ENCODE measurements around the gene TEDC2. TPM values are rescaled to one million over a fixed set of nuclear protein-coding genes. Genes with fewer than 3 reads are reported as not detected.

The TEDC2 gene
- total RNA-seq, 4 donors from 2014 or later: 1.8 to 7.0 TPM; not detected in 2

DNA sequence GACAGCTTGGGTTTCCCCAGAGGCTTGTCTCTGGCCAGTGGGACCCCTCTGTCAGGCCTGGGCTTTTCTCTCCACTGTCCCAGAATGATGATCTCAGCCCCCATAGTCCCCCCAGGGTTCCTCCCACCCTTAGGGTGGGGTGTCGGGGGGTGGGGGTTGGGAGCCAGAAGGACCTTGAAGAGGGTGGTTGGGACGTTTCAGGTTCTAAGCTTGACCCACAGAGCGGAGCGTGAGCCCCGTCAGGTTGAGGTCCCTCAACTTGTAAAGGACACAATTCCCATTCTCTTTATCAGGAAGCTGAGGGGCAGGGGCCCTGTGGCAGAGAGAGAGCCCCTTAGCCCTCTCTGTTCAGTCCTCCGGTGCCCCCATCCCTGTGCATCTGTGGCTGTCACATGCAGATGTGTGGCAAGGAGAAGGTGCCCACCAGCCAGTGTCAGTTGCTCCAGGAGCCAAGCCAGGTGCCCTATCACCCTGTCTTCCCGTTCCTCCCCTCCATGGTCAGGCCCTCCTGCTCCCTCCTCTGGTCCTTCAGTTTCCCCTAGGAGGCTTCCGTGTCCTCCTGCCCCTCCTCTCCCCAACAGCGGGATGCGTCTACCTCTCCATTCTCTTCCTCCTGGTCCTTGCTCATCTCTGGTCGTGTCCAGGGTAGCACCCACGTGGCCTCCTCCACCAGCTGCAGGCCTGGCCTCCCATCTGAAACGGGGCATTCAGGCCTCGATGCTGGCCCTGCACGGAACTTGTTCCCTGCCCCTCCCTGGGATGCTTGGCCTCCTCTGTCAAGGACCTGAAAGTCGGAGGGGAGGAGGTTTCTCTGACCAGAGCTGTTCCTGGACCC is 9.7 kb downstream of the TEDC2 start:
- Histone ChIP-seq H3K4me1 (peaks cover 0 to 26% of the 10 kb centered on the region in 2 donors), H3K36me3 (no peaks in the 10 kb centered on the region), H3K4me3 (no peak overlapping the region), H3K27ac (no peak overlapping the region), H3K27me3 (peaks cover 4 to 43% of the 10 kb centered on the region in 2 donors), H3K9me3 (no peaks in the 10 kb centered on the region)
- TF ChIP-seq, protein P1, sequence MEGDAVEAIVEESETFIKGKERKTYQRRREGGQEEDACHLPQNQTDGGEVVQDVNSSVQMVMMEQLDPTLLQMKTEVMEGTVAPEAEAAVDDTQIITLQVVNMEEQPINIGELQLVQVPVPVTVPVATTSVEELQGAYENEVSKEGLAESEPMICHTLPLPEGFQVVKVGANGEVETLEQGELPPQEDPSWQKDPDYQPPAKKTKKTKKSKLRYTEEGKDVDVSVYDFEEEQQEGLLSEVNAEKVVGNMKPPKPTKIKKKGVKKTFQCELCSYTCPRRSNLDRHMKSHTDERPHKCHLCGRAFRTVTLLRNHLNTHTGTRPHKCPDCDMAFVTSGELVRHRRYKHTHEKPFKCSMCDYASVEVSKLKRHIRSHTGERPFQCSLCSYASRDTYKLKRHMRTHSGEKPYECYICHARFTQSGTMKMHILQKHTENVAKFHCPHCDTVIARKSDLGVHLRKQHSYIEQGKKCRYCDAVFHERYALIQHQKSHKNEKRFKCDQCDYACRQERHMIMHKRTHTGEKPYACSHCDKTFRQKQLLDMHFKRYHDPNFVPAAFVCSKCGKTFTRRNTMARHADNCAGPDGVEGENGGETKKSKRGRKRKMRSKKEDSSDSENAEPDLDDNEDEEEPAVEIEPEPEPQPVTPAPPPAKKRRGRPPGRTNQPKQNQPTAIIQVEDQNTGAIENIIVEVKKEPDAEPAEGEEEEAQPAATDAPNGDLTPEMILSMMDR (IDR thresholded peaks at IDR 0.05): no peak
- TF ChIP-seq POLR2A (IDR thresholded peaks at IDR 0.05): no peak
- intact Hi-C loops (cut with DNase I; ENCODE audit: low total_unique reads): no loop called here
- DNase-seq: no peak

DNA sequence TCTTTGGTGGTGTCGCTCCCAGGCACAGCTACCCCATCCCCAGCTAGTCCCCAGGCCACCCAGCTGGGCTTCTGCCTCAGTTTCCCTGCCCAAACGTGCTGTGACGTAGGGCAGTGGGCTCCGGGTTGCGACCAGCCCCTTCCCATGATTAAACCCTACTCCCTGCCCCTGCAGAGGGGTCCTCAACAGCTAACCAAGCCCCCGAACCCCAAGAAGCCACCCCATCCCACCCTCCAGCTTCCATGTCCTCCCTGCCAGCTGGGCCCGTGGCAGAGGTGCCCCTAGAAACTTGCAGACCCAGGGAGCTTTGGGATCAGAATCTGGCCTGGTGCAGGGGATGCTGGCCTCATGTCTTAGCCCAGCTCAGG is 10.3 kb downstream of the TEDC2 start:
- intact Hi-C loops (cut with DNase I; ENCODE audit: low total_unique reads): no loop called here
- H3K9me3 ChIP-seq: no peaks in the 10 kb centered on the region
- no peak for DNase-seq
- H3K4me1 ChIP-seq: peaks cover 0 to 26% of the 10 kb centered on the region in 2 donors
- H3K27ac ChIP-seq: no peak overlapping the region
- no peaks in the 10 kb centered on the region for H3K36me3 ChIP-seq
- TF ChIP-seq, protein P1 (IDR thresholded peaks at IDR 0.05): no peak
- TF ChIP-seq POLR2A (IDR thresholded peaks at IDR 0.05): no peak
- H3K27me3 ChIP-seq: peaks cover 4 to 44% of the 10 kb centered on the region in 2 donors
- no peak overlapping the region for H3K4me3 ChIP-seq

DNA sequence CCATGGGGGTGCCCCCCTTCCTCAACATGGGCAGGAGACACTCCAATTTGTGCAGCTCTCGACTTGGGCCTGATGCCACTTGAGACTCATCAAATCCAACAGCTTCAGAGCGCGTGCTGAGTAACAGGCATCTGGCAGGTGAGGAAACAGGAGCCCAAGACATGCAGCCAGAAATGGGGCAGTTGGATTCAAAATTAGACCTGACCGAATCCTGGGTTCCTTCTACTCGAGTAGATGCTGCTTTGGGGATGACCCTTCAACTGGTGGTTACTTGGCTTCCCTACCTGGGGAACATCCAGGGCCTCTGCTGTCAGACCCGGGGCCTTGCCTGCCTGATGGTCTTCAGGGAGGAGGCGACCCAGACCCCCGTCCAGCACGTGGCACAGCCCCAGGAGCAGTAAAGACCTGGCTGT is 10.7 kb downstream of the TEDC2 start:
- TF ChIP-seq, protein P1 (IDR thresholded peaks at IDR 0.05): no peak
- TF ChIP-seq POLR2A (IDR thresholded peaks at IDR 0.05): no peak
- peaks cover 0 to 29% of the 10 kb centered on the region in 2 donors for H3K4me1 ChIP-seq
- H3K9me3 ChIP-seq: no peaks in the 10 kb centered on the region
- H3K27me3 ChIP-seq: peaks cover 4 to 44% of the 10 kb centered on the region in 2 donors
- H3K27ac ChIP-seq: no peak overlapping the region
- no peaks in the 10 kb centered on the region for H3K36me3 ChIP-seq
- DNase-seq: no peak
- intact Hi-C loops (cut with DNase I; ENCODE audit: low total_unique reads): no loop called here
- H3K4me3 ChIP-seq: no peak overlapping the region

DNA sequence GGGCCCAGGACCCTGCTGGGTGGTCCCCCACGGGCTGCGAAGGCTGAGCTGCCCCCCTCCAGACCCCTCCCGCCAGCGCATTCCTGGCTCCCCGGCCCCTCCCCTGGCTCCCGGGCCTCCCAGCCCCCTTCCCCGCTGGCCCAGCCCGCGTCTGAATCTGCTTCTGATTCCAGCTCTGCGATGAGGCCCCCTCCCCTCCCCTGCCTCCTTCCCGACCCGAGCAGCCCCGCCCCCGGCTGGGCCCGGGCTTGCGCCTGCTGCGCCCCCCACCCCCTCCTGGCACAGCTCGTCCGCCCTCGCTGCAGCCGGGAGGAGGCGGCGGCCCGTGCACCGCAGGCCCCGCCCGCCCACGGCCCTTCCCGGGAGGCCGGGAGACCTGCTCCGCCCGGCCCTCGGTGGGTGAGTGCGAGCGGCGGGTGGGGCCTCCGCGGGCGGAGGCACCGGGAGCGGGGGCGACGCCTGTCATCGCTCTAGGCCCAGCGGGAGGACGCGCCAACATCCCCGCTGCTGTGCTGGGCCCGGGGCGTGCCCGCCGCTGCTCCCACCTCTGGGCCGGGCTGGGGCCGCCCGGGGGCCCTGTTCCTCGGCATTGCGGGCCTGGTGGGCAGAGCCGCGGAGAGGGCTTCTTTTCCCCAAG is 11.2 kb downstream of the TEDC2 start, which contains the start of gene NTN3:
NTN3 (plus strand) TSS at position 282 of the 637 bp plus-strand sequence. CDS start 405 bp downstream, outside the sequence.
- H3K27me3 ChIP-seq: peaks cover 4 to 44% of the 10 kb centered on the region in 2 donors
- peaks cover 0 to 34% of the 10 kb centered on the region in 2 donors for H3K4me1 ChIP-seq
- H3K4me3 ChIP-seq: no peak within 1 kb of the TSS
- no peak for DNase-seq
- H3K9me3 ChIP-seq: no peaks in the 10 kb centered on the region
- H3K36me3 ChIP-seq: no peaks in the 10 kb centered on the region
- TF ChIP-seq POLR2A (IDR thresholded peaks at IDR 0.05): no peak
- TF ChIP-seq, protein P1 (IDR thresholded peaks at IDR 0.05): no peak
- peak within 1 kb of the TSS in 1 of 2 donors; percentile 10 for H3K27ac ChIP-seq
- intact Hi-C loops (cut with DNase I; ENCODE audit: low total_unique reads): no loop called here

Data from uterus (tissue), 4 donors.